ENCODE data around the gene SLC37A1. TPM values are rescaled to one million over a fixed set of nuclear protein-coding genes. Genes with fewer than 3 reads are reported as not detected.

The SLC37A1 gene
- total RNA-seq, 1 donor from 2014 or later: 13.5 TPM

DNA sequence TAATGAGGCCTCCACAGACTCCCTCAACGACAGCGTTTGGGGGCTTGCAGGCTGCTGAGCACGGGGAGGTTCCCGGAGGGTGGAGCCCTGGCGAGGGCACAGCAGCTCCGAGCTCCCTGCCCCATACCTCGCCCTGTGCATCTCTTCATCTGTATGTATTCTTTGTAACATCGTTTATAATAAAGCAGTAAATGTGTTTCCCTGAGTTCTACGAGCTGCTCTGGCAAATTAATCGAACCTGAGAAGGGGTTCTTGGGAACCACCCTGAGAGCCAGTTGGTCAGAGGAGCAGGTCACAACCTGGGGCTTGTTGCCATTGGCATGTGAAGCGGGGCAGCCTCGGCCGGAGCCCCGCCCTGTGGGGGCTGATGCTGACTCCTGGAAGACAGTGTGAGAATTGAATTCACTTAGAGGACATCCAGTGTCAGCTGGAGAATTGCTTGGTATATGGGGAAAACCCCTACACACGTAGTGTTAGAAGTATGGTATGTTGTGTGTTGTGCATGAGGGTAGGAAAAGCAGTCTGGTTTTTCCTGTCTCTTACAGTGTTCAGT is 11.5 kb downstream of the SLC37A1 start:
- Mint-ChIP-seq H3K36me3 (ENCODE audit: unreplicated experiment) (peaks cover 32% of the 10 kb centered on the region), H3K27me3 (ENCODE audit: unreplicated experiment) (no peaks in the 10 kb centered on the region), H3K4me1 (ENCODE audit: unreplicated experiment) (peaks cover 26% of the 10 kb centered on the region), H3K27ac (ENCODE audit: unreplicated experiment) (peak overlapping the region; percentile 62), H3K9me3 (ENCODE audit: unreplicated experiment) (no peaks in the 10 kb centered on the region), H3K4me3 (ENCODE audit: unreplicated experiment) (no peak overlapping the region)
- DNase-seq (ENCODE audit: extremely low spot score, unreplicated experiment): no peak
- TF ChIP-seq, protein P1, sequence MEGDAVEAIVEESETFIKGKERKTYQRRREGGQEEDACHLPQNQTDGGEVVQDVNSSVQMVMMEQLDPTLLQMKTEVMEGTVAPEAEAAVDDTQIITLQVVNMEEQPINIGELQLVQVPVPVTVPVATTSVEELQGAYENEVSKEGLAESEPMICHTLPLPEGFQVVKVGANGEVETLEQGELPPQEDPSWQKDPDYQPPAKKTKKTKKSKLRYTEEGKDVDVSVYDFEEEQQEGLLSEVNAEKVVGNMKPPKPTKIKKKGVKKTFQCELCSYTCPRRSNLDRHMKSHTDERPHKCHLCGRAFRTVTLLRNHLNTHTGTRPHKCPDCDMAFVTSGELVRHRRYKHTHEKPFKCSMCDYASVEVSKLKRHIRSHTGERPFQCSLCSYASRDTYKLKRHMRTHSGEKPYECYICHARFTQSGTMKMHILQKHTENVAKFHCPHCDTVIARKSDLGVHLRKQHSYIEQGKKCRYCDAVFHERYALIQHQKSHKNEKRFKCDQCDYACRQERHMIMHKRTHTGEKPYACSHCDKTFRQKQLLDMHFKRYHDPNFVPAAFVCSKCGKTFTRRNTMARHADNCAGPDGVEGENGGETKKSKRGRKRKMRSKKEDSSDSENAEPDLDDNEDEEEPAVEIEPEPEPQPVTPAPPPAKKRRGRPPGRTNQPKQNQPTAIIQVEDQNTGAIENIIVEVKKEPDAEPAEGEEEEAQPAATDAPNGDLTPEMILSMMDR (IDR thresholded peaks at IDR 0.05): no peak

DNA sequence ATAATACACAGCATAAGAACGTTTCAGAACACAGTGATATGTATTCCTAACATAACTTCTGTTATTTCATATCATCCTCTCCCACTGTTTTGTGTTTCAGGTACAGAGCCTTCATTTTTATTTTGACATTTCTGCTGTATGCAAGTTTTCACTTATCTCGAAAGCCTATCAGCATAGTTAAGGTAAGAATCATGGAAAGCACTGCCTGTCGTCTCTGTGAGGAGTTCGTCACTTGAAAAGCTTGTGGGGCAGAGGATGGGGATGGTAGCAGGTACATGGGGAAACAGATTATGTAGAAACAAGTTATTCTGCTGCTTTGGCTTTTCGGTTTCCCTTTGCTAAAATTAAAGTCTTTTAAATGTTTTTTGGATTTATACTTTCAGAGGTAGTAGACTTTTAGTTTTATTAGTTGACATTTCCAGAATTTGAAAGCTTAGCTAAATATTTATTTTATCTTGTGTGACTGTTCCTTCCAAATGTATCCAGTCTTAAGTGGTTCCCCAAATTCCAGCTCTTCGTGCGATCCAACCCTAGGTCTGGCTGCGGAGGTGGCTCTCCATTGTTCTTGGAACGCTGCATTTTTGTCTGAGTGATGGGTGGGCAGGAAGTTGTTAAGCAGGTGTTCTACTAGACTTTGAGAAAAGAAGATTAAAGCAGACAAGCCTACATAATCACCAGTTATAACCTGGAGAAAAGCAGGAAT is 12.2 kb downstream of the SLC37A1 start:
- Mint-ChIP-seq H3K36me3 (ENCODE audit: unreplicated experiment) (peaks cover 25% of the 10 kb centered on the region), H3K27me3 (ENCODE audit: unreplicated experiment) (no peaks in the 10 kb centered on the region), H3K9me3 (ENCODE audit: unreplicated experiment) (no peaks in the 10 kb centered on the region), H3K27ac (ENCODE audit: unreplicated experiment) (no peak overlapping the region), H3K4me3 (ENCODE audit: unreplicated experiment) (no peak overlapping the region), H3K4me1 (ENCODE audit: unreplicated experiment) (peaks cover 24% of the 10 kb centered on the region)
- DNase-seq (ENCODE audit: extremely low spot score, unreplicated experiment): no peak
- TF ChIP-seq, protein P1 (IDR thresholded peaks at IDR 0.05): no peak

DNA sequence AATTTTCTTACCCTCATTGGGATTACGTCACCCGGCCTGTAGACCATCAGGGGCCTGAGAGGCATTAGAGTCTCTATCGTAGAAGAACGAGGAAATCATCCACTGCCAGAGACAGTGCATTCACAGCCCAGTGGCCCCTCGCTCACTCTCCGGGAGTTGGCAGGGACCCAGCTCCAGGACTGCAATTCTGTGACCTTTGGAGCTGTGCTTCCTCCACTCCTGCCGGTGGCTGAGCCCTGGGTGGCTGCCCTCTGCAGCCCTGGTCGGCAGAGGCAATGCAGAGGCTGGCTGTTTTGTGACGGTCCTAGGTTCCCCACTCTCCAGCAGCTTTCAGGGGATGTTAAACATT is 12.7 kb downstream of the SLC37A1 start:
- H3K27me3 Mint-ChIP-seq (ENCODE audit: unreplicated experiment): no peaks in the 10 kb centered on the region
- no peak for DNase-seq (ENCODE audit: extremely low spot score, unreplicated experiment)

DNA sequence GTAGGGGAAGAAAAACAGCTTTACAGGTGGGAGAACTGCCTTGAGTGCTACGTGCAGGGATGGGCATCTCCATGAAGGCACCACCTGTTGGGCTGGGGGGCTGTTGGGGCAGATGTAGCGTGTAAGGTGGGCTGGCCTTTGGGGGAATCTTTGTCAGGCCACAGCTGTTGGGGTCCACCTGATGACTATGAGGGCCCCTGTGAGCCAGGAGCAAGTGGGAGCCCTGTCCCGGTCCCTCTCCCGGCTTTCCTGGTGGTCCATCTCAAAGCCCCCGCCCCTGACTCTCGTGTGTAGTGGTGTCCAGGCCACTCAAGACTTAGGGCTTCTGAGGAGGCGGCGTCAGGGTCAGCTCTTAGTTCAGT is 13.5 kb downstream of the SLC37A1 start:
- Mint-ChIP-seq H3K27ac (ENCODE audit: unreplicated experiment) (no peak overlapping the region), H3K36me3 (ENCODE audit: unreplicated experiment) (peaks cover 17% of the 10 kb centered on the region), H3K9me3 (ENCODE audit: unreplicated experiment) (no peaks in the 10 kb centered on the region), H3K4me3 (ENCODE audit: unreplicated experiment) (no peak overlapping the region), H3K4me1 (ENCODE audit: unreplicated experiment) (peaks cover 24% of the 10 kb centered on the region), H3K27me3 (ENCODE audit: unreplicated experiment) (no peaks in the 10 kb centered on the region)
- no peak for DNase-seq (ENCODE audit: extremely low spot score, unreplicated experiment)
- TF ChIP-seq, protein P1 (IDR thresholded peaks at IDR 0.05): no peak

More for the DNA sequence above, 12.7 kb downstream of the SLC37A1 start:
- TF ChIP-seq, protein P1 (IDR thresholded peaks at IDR 0.05): no peak
- Mint-ChIP-seq H3K36me3 (ENCODE audit: unreplicated experiment) (peaks cover 23% of the 10 kb centered on the region), H3K4me1 (ENCODE audit: unreplicated experiment) (peaks cover 24% of the 10 kb centered on the region), H3K27ac (ENCODE audit: unreplicated experiment) (no peak overlapping the region), H3K9me3 (ENCODE audit: unreplicated experiment) (no peaks in the 10 kb centered on the region), H3K4me3 (ENCODE audit: unreplicated experiment) (no peak overlapping the region)

DNA sequence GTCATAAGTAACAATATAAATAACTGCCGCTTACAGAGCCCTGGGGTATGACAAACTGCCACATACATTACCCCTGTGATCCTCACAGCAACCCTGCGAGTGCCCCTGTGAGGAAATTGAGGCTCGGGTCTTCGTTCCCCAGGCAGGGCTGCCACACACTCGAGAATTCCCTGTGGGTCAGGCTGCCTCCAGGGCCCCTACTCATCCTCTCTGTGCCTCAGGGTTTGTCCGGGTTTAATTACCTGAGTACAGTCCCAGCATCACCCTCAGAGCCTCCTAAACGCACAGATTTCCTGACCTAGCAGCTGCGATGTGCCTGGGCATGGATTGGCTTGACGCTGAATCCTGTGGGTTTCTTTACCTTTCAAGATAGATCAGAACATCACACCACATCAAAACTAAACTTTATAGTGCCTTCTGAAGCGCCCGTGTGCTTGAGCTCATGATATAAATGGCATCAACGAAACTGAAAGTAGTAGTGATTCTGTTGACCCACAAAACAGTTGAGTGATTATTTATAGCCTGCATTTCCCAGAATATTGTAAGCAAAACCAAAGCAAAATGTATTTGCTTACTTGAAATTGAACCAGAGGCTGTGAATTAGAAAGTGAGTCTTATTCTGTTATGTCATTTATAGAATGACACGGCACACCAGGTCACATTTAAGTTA is 14.0 kb downstream of the SLC37A1 start:
- Mint-ChIP-seq H3K27ac (ENCODE audit: unreplicated experiment) (no peak overlapping the region), H3K9me3 (ENCODE audit: unreplicated experiment) (no peaks in the 10 kb centered on the region), H3K27me3 (ENCODE audit: unreplicated experiment) (no peaks in the 10 kb centered on the region), H3K4me1 (ENCODE audit: unreplicated experiment) (peaks cover 24% of the 10 kb centered on the region), H3K4me3 (ENCODE audit: unreplicated experiment) (no peak overlapping the region), H3K36me3 (ENCODE audit: unreplicated experiment) (peaks cover 18% of the 10 kb centered on the region)
- DNase-seq (ENCODE audit: extremely low spot score, unreplicated experiment): no peak
- TF ChIP-seq, protein P1 (IDR thresholded peaks at IDR 0.05): no peak

Measured in osteocyte (in vitro differentiated cells).